Measurements from ENCODE around the gene GPATCH4.
"Not testable (repeated sequence)": the region's sequence is repeated elsewhere in the genome, so short reads cannot be mapped to it uniquely, and the experiment has no call there.

GPATCH4 gene

DNA sequence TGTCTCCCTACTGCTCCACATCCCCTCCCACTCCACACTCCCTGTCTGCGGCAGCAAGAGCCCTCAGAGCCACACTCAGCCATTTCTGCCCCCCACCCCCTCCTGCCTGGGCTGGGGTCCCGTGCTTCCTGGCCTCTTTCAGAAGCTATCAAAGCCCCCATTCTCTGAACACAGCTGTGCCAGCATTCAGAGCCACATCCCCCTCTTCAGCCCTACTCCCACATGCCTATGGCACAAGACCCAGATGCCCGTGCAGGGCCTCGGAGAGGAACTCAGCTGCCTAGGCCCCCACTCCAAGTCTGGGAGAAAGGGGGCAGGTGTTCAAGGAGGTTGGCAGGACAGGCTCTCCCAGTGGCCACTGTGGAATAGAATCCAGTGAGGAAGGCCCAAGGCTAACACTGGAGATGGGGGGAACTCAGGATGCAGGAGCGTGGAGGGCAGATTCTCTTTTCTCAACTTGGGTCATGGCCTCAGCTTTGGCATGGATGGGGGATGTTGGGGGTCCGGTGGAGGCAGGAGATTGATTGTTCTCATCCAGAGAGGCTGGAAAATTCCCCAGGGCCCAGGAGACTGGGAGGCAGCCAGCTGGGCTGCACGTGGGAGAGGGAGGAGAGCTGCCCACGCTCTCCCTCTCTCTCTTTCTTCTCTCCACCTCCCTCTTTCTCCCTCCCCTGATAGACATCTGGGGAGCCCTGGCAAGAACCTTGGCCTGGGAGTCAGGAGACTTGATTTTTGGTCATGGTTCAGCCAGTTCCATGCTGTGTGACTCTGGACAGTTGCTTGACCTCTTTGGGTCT lies 37.1 kb upstream of the GPATCH4 start:
- TF ChIP-seq ESRRG (CRISPR knock-in tag; IDR thresholded peaks at IDR 0.05) (no peak), BACH2 (CRISPR knock-in tag; IDR thresholded peaks at IDR 0.05; ENCODE audit: borderline replicate concordance) (no peak), CSDC2 (CRISPR knock-in tag; IDR thresholded peaks at IDR 0.05) (no peak), OSR1 (CRISPR knock-in tag; IDR thresholded peaks at IDR 0.05) (no peak), GLIS3 (CRISPR knock-in tag; IDR thresholded peaks at IDR 0.05) (no peak), TCF4 (CRISPR knock-in tag; IDR thresholded peaks at IDR 0.05; ENCODE audit: borderline replicate concordance) (no peak), ISL1 (CRISPR knock-in tag; IDR thresholded peaks at IDR 0.05) (no peak), ZC3H10 (CRISPR knock-in tag; IDR thresholded peaks at IDR 0.05) (no peak), RARB (CRISPR knock-in tag; IDR thresholded peaks at IDR 0.05) (no peak), ARNTL (CRISPR knock-in tag; IDR thresholded peaks at IDR 0.05; ENCODE audit: borderline replicate concordance, low read depth) (no peak), CSRNP3 (CRISPR knock-in tag; IDR thresholded peaks at IDR 0.05) (no peak), ZNF8 (CRISPR knock-in tag; IDR thresholded peaks at IDR 0.05) (no peak), ZFP30 (CRISPR knock-in tag; IDR thresholded peaks at IDR 0.05) (no peak)
- TF ChIP-seq, protein P1, sequence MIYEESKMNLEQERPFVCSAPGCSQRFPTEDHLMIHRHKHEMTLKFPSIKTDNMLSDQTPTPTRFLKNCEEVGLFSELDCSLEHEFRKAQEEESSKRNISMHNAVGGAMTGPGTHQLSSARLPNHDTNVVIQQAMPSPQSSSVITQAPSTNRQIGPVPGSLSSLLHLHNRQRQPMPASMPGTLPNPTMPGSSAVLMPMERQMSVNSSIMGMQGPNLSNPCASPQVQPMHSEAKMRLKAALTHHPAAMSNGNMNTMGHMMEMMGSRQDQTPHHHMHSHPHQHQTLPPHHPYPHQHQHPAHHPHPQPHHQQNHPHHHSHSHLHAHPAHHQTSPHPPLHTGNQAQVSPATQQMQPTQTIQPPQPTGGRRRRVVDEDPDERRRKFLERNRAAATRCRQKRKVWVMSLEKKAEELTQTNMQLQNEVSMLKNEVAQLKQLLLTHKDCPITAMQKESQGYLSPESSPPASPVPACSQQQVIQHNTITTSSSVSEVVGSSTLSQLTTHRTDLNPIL (CRISPR knock-in tag; IDR thresholded peaks at IDR 0.05; ENCODE audit: low read depth): no peak
- TF ChIP-seq, protein P2, sequence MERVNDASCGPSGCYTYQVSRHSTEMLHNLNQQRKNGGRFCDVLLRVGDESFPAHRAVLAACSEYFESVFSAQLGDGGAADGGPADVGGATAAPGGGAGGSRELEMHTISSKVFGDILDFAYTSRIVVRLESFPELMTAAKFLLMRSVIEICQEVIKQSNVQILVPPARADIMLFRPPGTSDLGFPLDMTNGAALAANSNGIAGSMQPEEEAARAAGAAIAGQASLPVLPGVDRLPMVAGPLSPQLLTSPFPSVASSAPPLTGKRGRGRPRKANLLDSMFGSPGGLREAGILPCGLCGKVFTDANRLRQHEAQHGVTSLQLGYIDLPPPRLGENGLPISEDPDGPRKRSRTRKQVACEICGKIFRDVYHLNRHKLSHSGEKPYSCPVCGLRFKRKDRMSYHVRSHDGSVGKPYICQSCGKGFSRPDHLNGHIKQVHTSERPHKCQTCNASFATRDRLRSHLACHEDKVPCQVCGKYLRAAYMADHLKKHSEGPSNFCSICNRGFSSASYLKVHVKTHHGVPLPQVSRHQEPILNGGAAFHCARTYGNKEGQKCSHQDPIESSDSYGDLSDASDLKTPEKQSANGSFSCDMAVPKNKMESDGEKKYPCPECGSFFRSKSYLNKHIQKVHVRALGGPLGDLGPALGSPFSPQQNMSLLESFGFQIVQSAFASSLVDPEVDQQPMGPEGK (CRISPR knock-in tag; IDR thresholded peaks at IDR 0.05; ENCODE audit: borderline replicate concordance): no peak
- ATAC-seq: no peak

DNA sequence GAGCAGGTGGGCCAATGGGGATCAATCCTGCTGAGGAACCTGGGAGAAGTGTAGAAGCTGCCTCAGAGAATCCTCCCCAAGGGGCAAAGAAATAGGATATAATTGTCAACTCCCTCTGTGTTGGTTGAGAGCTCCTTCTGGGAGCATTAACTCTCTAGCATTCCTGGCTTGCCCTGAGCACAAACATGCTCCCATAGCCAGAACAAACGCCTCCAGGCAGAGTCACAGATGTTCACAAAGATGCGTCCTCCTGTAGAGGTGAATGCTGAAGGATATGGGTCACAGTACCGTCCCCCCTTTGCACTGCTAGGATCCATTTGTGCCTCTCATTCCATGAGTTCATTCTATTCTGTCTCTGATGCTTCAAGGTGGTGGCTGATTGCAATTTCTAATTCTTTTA lies 31.1 kb upstream of the GPATCH4 start:
- no peak for TF ChIP-seq ZNF8 (CRISPR knock-in tag; IDR thresholded peaks at IDR 0.05)
- no peak for TF ChIP-seq RARB (CRISPR knock-in tag; IDR thresholded peaks at IDR 0.05)
- no peak for TF ChIP-seq CSDC2 (CRISPR knock-in tag; IDR thresholded peaks at IDR 0.05)
- TF ChIP-seq ZC3H10 (CRISPR knock-in tag; IDR thresholded peaks at IDR 0.05): no peak
- TF ChIP-seq ZFP30 (CRISPR knock-in tag; IDR thresholded peaks at IDR 0.05): no peak
- no peak for TF ChIP-seq SNAI2 (CRISPR knock-in tag; IDR thresholded peaks at IDR 0.05)
- TF ChIP-seq, protein P2 (CRISPR knock-in tag; IDR thresholded peaks at IDR 0.05; ENCODE audit: borderline replicate concordance): no peak
- no peak for TF ChIP-seq CSRNP3 (CRISPR knock-in tag; IDR thresholded peaks at IDR 0.05)
- no peak for TF ChIP-seq ZFP3 (CRISPR knock-in tag; IDR thresholded peaks at IDR 0.05)
- no peak for TF ChIP-seq POU6F1 (CRISPR knock-in tag; IDR thresholded peaks at IDR 0.05; ENCODE audit: borderline replicate concordance, low read depth)
- no peak for TF ChIP-seq OSR1 (CRISPR knock-in tag; IDR thresholded peaks at IDR 0.05)
- no peak for TF ChIP-seq ZNF70 (CRISPR knock-in tag; IDR thresholded peaks at IDR 0.05)
- no peak for TF ChIP-seq ISL1 (CRISPR knock-in tag; IDR thresholded peaks at IDR 0.05)
- TF ChIP-seq TSHZ2 (CRISPR knock-in tag; IDR thresholded peaks at IDR 0.05): no peak
- TF ChIP-seq, protein P1 (CRISPR knock-in tag; IDR thresholded peaks at IDR 0.05; ENCODE audit: low read depth): no peak
- no peak for TF ChIP-seq PPARA (CRISPR knock-in tag; IDR thresholded peaks at IDR 0.05; ENCODE audit: borderline replicate concordance)
- TF ChIP-seq TOX (CRISPR knock-in tag; IDR thresholded peaks at IDR 0.05; ENCODE audit: borderline replicate concordance): no peak
- no peak for TF ChIP-seq GLIS3 (CRISPR knock-in tag; IDR thresholded peaks at IDR 0.05)
- TF ChIP-seq ARNTL (CRISPR knock-in tag; IDR thresholded peaks at IDR 0.05; ENCODE audit: borderline replicate concordance, low read depth): no peak
- no peak for TF ChIP-seq TCF4 (CRISPR knock-in tag; IDR thresholded peaks at IDR 0.05; ENCODE audit: borderline replicate concordance)

DNA sequence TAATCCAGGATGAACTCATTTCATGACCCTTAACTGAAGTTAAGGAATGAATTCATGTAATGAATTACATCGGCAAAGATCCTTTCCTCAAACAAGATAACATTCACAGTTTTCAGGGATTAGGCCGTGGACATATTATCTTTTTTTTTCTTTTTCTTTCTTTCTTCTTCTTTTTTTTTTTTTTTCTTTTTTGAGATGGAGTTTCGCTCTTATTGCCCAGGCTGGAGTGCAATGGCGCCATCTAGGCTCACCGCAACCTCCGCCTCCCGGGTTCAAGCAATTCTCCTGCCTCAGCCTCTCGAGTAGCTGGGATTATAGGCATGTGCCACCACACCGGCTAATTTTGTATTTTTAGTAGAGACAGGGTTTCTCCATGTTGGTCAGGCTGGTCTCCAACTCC lies 29.9 kb upstream of the GPATCH4 start:
- ATAC-seq: not testable (repeated sequence)

More for the DNA sequence above, 31.1 kb upstream of the GPATCH4 start:
- ATAC-seq: no peak
